WTC11 (cell line): ENCODE data around the gene RSU1. TPM values are rescaled to one million over a fixed set of nuclear protein-coding genes. Genes with fewer than 3 reads are reported as not detected.

Experiments used
- ATAC-seq: fragments of 200-7000 bp; cut with Tn5 transposase; 2 replicates; pipeline ENCODE4 v1.10.0; 2021; ENCODE audit warnings: mild to moderate bottlenecking, moderate library complexity
- CTCF ChIA-PET: fragments of 300-600 bp; sonication (Branson Sonifier 250); formaldehyde crosslinking; loops from one replicate; lab custom pipeline; 2021; ENCODE audit warnings: antibody characterized with exemption; lab: Charles Lee
- POLR2A ChIA-PET: fragments of 350-600 bp; sonication (Branson Sonifier 250); formaldehyde crosslinking; loops from one replicate; lab custom pipeline; 2021; ENCODE audit warnings: antibody characterized with exemption; lab: Charles Lee
- DNase-seq: peaks from one replicate; pipeline ENCODE4 v3.0.0; 2021; ENCODE audit warnings: low spot score
- H3K27ac Mint-ChIP-seq: 2 replicates; pipeline ENCODE4 v1.8.0; 2021; ENCODE audit warnings: mixed read lengths
- H3K27me3 Mint-ChIP-seq: 2 replicates; pipeline ENCODE4 v1.8.0; 2021; ENCODE audit warnings: low read depth, mild to moderate bottlenecking, moderate library complexity, mixed read lengths
- H3K36me3 Mint-ChIP-seq: 2 replicates; pipeline ENCODE4 v1.8.0; 2021; ENCODE audit warnings: mixed read lengths
- H3K4me1 Mint-ChIP-seq: 2 replicates; pipeline ENCODE4 v1.8.0; 2022; ENCODE audit warnings: mixed read lengths
- H3K4me3 Mint-ChIP-seq: 2 replicates; pipeline ENCODE4 v1.8.0; 2021; ENCODE audit warnings: mild to moderate bottlenecking, moderate library complexity, mixed read lengths
- H3K9me3 Mint-ChIP-seq: 2 replicates; pipeline ENCODE4 v1.8.0; 2021; ENCODE audit warnings: mixed read lengths
- CREB1 ChIP-seq: sonication (generic); formaldehyde crosslinking; IDR thresholded peaks from 2 replicates; pipeline ENCODE4 v1.8.0; 2023; ENCODE audit warnings: mild to moderate bottlenecking, missing genetic modification reagents
- E2F1 ChIP-seq: sonication (generic); formaldehyde crosslinking; IDR thresholded peaks from 2 replicates; pipeline ENCODE4 v1.8.0; 2022; ENCODE audit warnings: mild to moderate bottlenecking, missing genetic modification reagents
- ERG ChIP-seq: fragments of 250-450 bp; sonication (Bioruptor Pico); IDR thresholded peaks from 2 replicates; pipeline ENCODE4 v1.8.0; 2021; ENCODE audit warnings: mild to moderate bottlenecking
- FOXJ3 ChIP-seq: sonication (generic); formaldehyde crosslinking; IDR thresholded peaks from 2 replicates; pipeline ENCODE4 v1.9.0; 2021; ENCODE audit warnings: missing genetic modification reagents, mild to moderate bottlenecking, borderline replicate concordance
- FOXP4 ChIP-seq: sonication (generic); formaldehyde crosslinking; IDR thresholded peaks from 2 replicates; pipeline ENCODE4 v1.8.0; 2022; ENCODE audit warnings: mild to moderate bottlenecking, missing genetic modification reagents
- HMGXB4 ChIP-seq: sonication (generic); formaldehyde crosslinking; IDR thresholded peaks from 2 replicates; pipeline ENCODE4 v1.8.1; 2023; ENCODE audit warnings: mild to moderate bottlenecking, moderate library complexity, missing genetic modification reagents
- JAZF1 ChIP-seq: fragments of 250-450 bp; sonication (Bioruptor Pico); IDR thresholded peaks from 2 replicates; pipeline ENCODE4 v1.9.0; 2021; ENCODE audit warnings: moderate library complexity, mild to moderate bottlenecking, inconsistent platforms
- MYBL2 ChIP-seq: sonication (generic); formaldehyde crosslinking; IDR thresholded peaks from 2 replicates; pipeline ENCODE4 v1.8.1; 2023; ENCODE audit warnings: mild to moderate bottlenecking, moderate library complexity, missing genetic modification reagents
- NR1H2 ChIP-seq: sonication (generic); formaldehyde crosslinking; IDR thresholded peaks from 2 replicates; pipeline ENCODE4 v1.9.0; 2021; ENCODE audit warnings: mild to moderate bottlenecking, moderate library complexity, missing genetic modification reagents
- PRRX2 ChIP-seq: fragments of 250-450 bp; sonication (Bioruptor Pico); IDR thresholded peaks from 2 replicates; pipeline ENCODE4 v1.8.0; 2021; ENCODE audit warnings: mild to moderate bottlenecking
- TCF7 ChIP-seq: sonication (generic); formaldehyde crosslinking; IDR thresholded peaks from 2 replicates; pipeline ENCODE4 v1.8.0; 2022; ENCODE audit warnings: mild to moderate bottlenecking, low read depth, missing genetic modification reagents, moderate library complexity
- TEAD4 ChIP-seq: sonication (generic); formaldehyde crosslinking; IDR thresholded peaks from 2 replicates; pipeline ENCODE4 v1.8.0; 2022; ENCODE audit warnings: mild to moderate bottlenecking, missing genetic modification reagents
- ZBTB43 ChIP-seq: sonication (generic); formaldehyde crosslinking; IDR thresholded peaks from 2 replicates; pipeline ENCODE4 v1.8.1; 2023; ENCODE audit warnings: mild to moderate bottlenecking, missing genetic modification reagents
- ZNF121 ChIP-seq: sonication (generic); formaldehyde crosslinking; IDR thresholded peaks from 2 replicates; pipeline ENCODE4 v1.8.0; 2023; ENCODE audit warnings: missing genetic modification reagents
- ZNF138 ChIP-seq: sonication (generic); formaldehyde crosslinking; conservative IDR thresholded peaks from 2 replicates; pipeline ENCODE4 v1.8.1; 2022; ENCODE audit warnings: mild to moderate bottlenecking, moderate library complexity, missing genetic modification reagents
- ZNF232 ChIP-seq: sonication (generic); formaldehyde crosslinking; IDR thresholded peaks from 2 replicates; pipeline ENCODE4 v1.8.0; 2022; ENCODE audit warnings: mild to moderate bottlenecking, missing genetic modification reagents
- ZNF317 ChIP-seq: sonication (generic); formaldehyde crosslinking; IDR thresholded peaks from 2 replicates; pipeline ENCODE4 v1.8.1; 2023; ENCODE audit warnings: low read depth, mild to moderate bottlenecking, moderate library complexity, missing genetic modification reagents, borderline replicate concordance
- ZNF512 ChIP-seq: sonication (generic); formaldehyde crosslinking; IDR thresholded peaks from 2 replicates; pipeline ENCODE4 v1.8.1; 2022; ENCODE audit warnings: missing genetic modification reagents, borderline replicate concordance
- total RNA-seq: library from RNA; stranded (reverse); gene quantifications from 3 replicates; pipeline ENCODE4 v1.2.3, GENCODE V29; 2021

Gene RSU1
- total RNA-seq, 1 experiment from 2014 or later, result 46.4 TPM

GRCh38 chr10:16727666-16728065 is 89.6 kb downstream of the RSU1 start:
- CTCF ChIA-PET, result no interaction called here
- DNase-seq (no peak), ATAC-seq (no peak)
- 0 out of 2 replicates have a peak, but pooled peaks cover 2% of the 10 kb centered on the region for H3K4me1 Mint-ChIP-seq
- no peak overlapping the region for H3K4me3 Mint-ChIP-seq
- TF ChIP-seq ZNF512 (CRISPR knock-in tag) (no peak), MYBL2 (CRISPR knock-in tag) (no peak), CREB1 (CRISPR knock-in tag) (no peak), TEAD4 (CRISPR knock-in tag) (no peak), E2F1 (CRISPR knock-in tag) (no peak), ERG (CRISPR knock-in tag) (no peak), PRRX2 (CRISPR knock-in tag) (no peak), FOXP4 (CRISPR knock-in tag) (no peak), ZNF121 (CRISPR knock-in tag) (no peak), FOXJ3 (CRISPR knock-in tag) (no peak), ZNF317 (CRISPR knock-in tag) (no peak), NR1H2 (CRISPR knock-in tag) (no peak), TCF7 (CRISPR knock-in tag) (no peak), JAZF1 (CRISPR knock-in tag) (no peak), HMGXB4 (CRISPR knock-in tag) (no peak), ZNF232 (CRISPR knock-in tag) (no peak), ZBTB43 (CRISPR knock-in tag) (no peak), ZNF138 (no peak)
- TF ChIP-seq, all 79 proteins: peak for 0
- Mint-ChIP-seq H3K9me3 (peaks cover 24% of the 10 kb centered on the region), H3K27ac (no peak overlapping the region), H3K36me3 (peaks cover 18% of the 10 kb centered on the region), H3K27me3 (no peaks in the 10 kb centered on the region)
- POLR2A ChIA-PET, result no interaction called here
